Ramos (cell line): ENCODE data around the gene JPT1.
"Not testable (repeated sequence)": the region's sequence is repeated elsewhere in the genome, so short reads cannot be mapped to it uniquely, and the experiment has no call there.

Experiments used
- in situ Hi-C: fragments of 300-500 bp; cut with MboI; formaldehyde crosslinking; loops from one replicate; pipeline ENCODE4 v1.14.3; 2022; ENCODE audit warnings: low sequenced_read_pairs; ENCODE audit not compliant: unreplicated experiment

JPT1 gene

DNA sequence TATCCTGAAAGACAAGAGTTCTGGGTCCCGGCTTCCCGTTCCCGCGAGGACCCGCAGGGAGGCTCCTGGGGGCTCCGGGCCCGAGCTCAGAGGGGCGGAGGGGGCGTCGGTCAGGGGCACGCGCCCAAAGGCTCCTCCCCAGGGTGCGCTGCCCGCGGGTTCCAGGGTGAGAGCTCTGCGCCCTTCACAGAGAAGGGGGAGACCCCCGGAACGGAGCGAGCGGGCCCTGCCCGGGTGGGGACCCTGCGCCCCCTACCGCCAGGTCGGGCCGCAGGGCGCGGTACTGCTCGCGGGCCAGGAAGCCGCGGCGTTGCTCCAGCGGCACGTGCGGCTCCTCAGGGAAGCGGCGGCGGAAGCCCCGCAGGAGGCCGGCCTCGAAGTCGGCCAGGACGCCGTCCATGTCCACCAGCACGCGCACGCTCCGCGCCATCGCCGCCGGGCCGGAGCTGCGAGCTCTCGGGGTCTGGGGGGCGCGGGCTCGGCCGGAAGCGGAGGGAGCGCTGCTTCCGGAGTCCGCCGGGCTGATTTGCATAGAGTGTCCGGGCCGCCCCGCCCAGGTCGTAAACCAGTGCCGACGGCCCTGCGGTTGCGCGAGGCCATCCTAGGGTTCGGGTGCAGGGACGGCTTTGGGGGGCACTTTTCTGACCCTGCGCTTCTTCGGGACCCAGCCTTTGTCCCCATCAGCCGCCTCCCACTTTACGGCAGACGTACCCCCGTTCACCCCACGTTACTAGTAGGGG is 22.9 kb downstream of the JPT1 start, which contains the start of gene NT5C:
Gene NT5C, minus strand, starts transcription at position 465 of the 740 bp plus-strand sequence. Its CDS starts 35 bp downstream, at position 430.
- in situ Hi-C loops = no loop called here

DNA sequence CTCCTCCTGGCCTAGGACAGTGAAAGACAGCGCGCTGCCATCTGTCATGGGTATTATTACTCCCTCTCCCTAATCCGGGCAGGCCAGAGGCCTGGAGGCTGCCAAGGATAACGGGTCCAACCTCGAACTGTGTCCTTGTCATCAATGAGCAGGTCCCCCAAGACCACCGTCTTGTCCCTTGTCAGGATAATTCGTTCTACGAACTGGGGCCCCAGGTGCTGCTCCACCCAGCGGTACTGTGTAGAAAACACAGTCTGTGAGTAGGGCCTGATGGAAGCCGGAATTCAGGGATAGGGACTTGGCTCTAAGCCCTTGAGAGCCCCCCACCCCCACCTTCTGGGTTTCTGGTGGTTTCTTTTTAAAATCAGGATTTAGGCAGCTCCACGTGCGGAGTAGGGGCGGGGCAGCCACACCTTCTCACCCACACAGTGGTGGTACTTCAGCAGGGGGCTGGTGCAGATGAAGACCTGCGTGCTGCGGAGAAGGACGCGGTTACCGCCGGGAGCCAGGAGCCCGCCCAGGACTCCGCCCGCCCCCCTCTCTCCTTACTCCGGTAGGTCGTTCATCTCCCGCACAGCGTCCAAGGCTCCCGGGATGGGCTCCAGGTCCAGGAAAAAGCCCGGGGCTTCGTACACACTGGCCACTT is 23.6 kb downstream of the JPT1 start:
- in situ Hi-C loops = no loop called here

DNA sequence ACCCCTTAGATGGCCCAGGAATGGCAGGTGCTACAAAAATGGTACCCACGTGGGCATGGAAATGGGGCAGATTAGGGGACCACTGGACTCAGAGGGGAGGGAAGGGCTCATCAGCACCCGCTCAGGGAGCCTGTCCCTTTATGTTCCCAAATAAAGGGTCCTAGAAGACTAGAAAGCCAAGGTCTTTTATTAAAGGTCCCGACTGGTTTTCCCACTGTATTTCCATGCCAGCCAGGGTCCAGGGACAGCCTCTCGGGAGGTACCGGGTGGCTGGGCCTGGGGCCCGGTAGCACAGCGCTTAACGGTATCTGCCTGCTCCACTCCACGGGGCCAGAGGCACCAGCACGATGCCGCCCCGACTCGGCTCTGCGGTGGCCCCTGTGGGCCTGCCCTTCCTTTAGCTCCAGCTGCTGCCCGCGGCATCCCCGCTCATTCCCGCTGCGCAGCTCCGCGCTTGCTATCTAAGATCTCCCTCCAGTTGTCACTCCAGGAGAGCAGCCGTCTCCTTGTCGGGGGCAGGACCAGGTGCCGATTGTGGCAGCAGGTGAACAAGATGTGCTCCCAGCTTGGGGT is 24.2 kb downstream of the JPT1 start:
- in situ Hi-C loops = no loop called here

DNA sequence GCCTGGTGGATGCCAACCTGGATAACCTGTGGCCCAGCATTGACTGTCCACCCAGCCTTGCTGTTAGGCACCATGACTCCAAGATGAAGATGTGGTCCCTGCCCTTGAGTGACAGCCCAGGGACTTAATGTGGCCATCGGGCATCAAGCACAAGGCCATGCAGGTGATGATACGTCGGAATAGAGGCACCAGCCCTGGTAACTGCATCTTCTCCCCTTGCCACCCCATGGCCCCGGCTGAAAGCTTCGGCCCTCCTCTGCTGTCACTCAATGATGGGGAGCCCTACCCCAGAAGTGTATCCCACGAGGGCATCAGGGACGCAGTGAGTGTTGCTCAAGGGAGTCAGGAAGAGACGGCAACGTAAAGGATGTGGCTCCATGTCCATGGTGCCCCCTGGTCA is 24.7 kb downstream of the JPT1 start:
- in situ Hi-C loops = no loop called here

DNA sequence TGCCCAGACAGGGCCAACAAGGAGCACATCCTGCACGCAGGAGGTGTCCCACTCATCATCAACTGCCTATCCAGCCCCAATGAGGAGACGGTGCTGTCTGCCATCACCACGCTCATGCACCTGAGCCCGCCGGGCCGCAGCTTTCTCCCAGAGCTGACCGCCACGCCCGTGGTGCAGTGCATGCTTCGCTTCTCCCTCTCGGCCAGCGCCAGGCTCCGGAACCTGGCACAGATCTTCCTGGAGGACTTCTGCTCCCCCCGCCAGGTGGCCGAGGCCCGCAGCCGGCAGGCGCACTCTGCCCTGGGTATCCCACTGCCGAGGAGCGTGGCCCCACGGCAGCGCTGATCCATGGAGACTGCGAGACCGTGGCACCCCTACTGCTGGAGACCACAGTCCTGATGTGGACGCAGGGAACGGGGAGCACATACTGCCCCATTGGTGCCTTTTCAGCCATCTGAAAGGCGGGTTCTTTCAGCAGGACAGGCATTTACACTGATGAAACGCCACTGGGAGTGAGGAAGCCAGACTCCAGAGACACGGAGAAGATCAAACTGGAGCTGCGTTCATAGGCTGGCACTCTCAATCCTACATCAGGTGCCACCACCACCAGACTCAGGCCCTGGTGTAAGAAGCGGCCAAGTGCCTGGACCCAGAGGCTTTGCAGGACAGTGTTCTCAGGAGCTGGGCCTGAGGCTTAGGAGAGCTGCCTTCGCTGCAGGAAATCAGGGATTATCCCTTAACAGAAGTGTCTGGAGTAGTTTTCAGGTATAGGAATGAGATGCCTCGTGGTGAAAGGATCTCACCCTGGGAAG is 25.4 kb downstream of the JPT1 start:
- in situ Hi-C loops = no loop called here

DNA sequence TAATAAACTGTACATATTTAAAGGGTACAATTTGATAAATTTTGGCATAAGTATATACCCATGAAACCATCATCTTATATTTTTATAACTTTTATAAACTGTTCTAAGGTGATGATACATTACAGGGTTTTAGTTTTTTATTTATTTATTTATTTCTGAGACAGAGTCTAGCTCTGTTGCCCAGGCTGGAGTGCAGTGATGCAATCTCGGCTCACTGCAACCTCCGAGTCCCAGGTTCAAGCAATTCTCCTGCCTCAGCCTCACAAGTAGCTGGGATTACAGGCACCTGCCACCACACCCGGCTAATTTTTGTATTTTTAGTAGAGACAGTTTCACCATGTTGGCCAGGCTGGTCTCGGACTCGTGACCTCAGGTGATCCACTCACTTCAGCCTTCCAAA is 26.4 kb downstream of the JPT1 start:
- in situ Hi-C loops = not testable (repeated sequence)

DNA sequence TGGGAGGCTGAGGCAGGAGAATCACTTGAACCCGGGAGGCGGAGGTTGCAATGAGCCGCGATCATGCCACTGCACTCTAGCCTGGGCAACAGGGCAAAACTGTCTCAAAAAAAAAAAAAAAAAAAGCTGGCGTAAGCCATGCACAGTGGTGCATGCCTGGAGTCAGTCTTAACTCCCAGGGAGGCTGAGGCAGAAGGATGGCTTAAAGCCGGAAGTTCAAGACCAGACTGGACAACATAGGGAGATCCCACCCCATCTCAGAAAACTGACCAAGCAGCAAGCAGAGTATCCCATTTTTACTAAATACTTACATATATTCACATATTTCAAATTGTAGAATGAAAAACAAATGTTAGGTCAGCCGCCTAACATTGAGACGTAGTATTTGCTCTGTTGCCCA is 27.4 kb downstream of the JPT1 start:
- in situ Hi-C loops = no loop called here

DNA sequence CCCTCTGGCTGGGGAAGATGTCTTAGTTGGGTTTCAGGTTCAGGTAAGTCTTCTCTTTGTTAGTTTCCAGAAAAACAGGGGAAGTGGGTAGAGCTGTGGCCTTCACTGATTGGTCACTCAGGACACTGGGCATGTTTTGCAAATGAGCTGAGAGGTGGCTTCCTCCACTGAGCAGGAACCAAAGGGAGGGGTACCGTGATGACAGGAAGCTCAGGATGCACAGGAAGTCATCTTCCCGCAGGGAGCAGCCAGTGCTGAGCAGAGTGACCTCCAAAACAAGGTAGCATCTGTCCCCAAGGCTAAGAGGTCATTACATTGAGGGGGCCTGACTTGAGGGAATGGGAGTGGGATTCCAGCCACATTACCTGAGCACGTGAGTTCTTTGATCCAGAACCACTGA is 28.3 kb downstream of the JPT1 start:
- in situ Hi-C loops = no loop called here

DNA sequence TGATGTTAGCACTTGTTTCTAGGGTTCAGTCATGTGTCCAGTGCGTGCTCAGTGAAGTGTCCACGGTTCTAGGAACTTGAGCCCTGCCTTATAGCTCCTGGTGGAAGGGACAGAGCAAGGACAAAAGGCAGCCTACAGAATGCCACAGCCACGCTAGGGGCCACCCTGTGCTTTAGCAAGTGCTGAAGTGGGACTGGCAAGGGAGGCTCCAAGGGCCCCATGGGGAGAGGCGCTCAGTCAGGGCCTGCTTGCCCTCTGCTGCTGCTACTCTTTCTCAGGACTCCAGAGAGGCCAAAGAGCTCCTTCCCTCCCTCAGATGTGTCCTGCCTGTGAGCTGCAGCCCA is 29.5 kb downstream of the JPT1 start:
- in situ Hi-C loops = no loop called here

DNA sequence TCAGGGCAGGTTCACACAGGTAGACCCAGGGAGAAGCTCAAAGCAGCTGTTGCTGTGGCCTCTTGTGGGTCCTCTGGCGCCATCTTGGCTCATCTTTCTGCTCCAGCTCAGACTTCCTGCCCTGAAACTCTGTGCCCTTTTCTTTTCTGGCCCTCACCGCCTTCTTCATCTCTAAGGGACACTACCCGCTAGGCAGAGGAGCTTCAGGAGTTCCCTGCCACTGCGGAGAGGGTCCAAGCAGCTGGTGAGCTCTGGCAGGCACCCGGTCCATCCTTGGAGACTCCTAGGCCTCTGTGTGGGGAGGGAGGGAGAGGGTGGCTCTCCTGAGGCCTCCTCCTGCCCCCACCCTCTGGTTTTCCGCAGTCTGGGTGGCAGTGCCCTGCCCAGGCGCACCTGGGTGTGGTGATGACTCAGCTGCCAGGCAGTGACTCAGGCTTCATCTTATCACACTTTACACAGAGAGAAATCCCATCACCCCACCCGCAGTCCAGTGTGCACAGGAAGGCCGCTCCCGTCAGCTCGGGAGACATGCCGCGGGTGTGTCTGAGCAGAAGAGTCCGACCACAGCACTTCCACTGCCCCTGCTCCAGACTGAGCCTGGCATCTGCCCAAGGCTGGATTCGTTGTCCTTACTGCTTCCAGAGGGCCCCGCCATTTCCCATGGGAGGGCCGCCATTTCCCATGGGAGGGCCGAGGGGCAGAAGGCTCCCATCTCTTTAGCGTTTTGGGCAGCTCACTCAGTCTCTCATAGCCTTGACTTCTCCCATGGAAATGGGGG is 30.1 kb downstream of the JPT1 start:
- in situ Hi-C loops = no loop called here

DNA sequence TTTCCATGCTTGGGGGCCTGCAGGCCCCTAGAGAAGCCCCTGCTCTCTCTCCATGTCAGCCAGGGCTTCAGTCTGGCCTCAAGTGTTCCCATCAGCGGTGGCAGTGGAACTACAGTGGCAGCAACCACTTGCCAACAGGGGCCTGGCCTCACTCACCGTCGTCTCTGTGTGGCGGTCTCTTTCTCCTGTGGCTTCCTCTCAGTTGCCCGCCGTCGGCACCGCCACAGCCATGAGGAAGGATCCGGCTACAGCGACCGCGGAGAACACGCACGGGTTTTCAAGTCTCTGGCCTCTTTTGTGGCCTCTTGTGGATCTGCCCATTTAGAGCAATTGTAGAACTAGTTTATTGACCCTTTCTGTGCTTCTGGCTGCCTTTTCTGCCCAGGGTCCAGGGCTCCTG is 36.0 kb downstream of the JPT1 start:
- in situ Hi-C loops = loop anchor here (5.0 kb wide), 1 partner anchor 294 kb away; no protein-coding TSS in a partner anchor

DNA sequence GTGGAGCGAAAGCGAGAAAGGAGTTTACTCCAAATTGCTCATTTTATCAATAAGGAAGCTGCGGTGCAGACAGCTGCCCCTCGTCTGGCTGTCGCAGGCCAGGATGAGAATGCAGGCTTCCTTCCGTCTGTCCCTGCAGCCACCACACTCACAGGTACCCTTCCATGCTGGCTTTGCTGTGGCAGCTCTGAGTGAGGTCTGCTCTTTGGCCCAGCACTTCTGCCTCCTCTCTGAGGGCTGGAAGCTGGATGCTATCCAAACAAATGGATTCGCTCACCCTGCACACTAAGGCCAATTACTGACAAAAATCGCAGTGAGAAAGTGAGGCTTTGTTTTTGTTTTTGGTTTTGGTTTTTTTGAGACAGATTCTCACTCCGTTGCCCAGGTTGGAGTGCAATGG is 37.6 kb downstream of the JPT1 start:
- in situ Hi-C loops = loop anchor here (5.0 kb wide), 1 partner anchor 296 kb away; no protein-coding TSS in a partner anchor

DNA sequence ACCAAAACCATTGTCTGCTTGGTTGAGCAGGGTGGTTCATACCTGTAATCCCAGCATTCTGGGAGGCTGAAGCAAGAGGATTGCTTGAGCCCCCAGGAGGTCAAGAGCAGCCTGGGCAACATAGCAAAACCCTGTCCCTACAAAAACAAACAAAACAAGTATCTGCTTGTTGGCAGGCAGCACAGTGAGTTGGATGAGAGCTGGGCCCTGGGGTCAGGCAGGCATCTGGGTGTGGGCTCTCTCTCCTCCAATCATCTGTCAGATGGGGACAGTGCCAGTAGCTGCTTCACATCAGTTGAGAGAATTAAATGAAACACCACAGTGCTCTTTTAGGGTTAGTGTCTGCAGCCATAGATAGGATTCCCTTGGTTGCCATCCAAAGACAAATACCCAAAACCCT is 38.8 kb downstream of the JPT1 start:
- in situ Hi-C loops = loop anchor here (5.0 kb wide), 1 partner anchor 297 kb away; no protein-coding TSS in a partner anchor

DNA sequence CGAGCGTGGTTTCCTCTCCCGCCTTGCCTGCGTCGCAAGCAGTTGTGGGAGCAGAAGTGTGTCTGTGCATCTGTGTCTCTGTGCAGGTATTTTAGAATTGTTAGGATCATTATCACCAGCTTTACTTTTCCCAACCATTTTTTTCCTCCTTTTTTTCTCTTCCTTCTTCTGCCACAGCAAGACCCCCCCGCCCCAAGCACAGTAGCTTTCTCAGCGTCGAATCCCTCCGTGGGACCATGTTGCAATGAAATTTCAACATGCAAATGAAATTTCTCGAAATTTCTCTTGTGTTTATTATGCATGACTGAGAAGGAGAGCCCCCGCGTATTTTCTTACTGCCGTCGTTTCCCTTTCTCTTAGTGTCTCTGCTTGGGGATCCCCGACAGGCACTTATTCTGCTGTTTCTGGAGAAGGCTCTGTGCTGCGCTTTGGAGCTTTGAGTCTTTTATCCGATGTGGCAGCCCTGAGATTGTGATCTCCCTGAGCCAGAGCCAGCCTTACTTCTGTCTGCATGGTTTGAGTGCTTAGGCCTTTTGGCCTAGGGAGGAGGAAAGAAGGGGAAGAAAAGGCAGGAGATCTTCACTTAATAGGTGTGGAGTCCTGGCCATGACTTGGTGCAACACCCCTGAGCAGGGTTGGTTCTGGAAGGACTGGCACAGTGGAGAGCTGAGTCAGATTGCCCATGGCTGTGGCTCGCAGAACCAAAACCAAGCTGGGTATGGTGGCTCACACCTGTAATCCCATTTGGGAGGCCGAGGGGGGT is 39.6 kb downstream of the JPT1 start:
- in situ Hi-C loops = loop anchor here (5.0 kb wide), 1 partner anchor 298 kb away; no protein-coding TSS in a partner anchor

DNA sequence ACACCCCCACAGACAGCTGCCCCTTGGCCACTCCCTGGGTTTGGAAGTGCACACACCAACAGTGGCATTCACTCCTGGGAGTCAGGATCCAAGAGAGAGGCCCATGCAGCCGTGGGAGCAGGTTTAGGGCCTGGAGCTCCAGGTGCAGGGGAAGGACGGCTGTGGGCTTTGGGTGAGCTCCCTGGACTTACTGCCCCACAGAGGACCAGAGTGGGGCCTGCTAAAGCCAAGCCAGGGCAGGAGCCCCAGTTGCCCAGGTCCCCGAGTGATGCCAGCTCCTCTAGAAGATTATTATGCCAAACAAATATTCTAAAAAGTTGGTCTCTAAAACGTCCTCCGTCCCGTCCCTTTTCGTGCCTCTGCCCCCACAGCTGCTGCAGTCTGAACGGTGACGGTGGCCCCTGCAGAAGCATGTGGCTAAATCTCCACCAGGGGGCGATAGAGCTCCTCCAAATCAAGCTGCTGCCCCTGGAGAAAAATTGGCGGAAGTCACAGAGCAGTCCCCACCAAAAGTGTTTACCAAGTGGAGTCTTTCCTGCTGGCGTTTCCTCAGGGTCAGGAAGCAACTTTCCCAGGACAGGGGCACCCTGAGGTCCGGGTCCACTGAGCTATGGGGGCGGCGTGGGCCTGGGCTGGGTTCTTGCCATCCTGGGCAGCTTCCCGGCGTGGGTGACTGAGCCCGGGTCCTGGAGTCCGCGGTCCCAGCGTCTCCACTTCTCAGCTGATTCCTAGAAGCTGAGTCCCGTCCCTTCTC is 40.3 kb downstream of the JPT1 start:
- in situ Hi-C loops = no loop called here

DNA sequence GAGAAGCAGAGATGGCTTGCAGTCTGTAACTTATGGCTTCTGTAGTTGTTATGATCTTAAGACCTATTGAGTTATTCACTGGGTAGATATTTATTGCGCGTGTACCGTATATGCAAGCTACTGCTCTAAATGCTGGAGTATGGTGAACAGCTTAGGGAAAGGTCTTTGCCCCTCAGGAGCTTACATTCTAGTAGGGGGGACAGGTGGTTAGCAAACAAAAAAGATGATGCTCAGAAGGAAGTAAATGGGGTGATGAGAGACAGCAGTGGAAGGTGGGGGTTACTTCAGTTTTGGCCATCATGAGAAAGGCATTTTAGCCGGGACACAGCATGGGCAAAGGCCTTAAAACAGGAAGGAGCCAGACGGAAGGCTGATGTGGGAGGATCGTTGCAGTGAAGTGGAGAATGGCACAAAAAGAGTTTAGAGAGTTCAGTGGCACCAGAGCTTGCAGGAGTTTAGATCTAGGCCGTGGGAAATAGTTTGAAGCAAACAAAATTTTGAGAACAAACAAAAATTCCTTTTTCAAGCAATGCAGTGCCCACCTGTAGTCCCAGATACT is 42.5 kb downstream of the JPT1 start:
- in situ Hi-C loops = no loop called here

DNA sequence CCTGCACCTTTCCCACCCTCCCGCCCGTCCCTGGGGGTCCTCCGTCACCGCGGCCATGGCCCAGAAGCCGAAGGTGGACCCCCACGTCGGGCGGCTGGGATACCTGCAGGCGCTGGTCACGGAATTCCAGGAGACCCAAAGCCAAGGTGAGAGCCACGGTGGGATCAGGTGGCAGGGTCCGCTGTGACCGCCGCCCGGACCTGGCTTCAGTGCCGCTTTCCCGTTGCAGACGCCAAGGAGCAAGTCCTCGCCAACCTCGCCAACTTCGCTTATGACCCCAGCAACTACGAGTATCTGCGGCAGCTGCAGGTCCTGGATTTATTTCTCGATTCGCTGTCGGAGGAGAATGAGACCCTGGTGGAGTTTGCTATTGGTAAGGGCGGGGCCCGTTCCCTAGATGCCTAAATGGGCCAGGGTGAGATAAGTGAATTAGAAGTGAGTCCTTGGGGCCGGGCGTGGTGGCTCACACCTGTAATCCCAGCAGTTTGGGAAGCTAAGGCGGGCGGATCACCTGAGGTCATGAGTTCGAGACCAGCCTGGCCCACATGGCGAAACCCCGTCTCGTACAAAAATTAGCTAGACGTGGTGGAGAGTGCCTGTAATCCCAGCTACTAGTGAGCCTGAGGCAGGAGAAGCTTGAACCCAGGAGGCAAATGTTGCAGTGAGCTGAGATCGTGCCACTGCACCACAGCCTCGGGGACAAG is 43.9 kb downstream of the JPT1 start:
- in situ Hi-C loops = no loop called here
